VCaP (cell line): ENCODE results near the gene SPINK9.
A peak's percentile ranks its signal among the peaks of the same experiment; 100 is the strongest.

ENCODE experiments used
- H3K27ac ChIP-seq: fragments of 450-650 bp; 2 replicates; pipeline ENCODE4 v1.5.1; 2017
- CTCF ChIP-seq: fragments of 450-650 bp; conservative IDR thresholded peaks from 2 replicates; pipeline ENCODE4 v1.5.1; 2017; ENCODE audit warnings: mild to moderate bottlenecking, moderate library complexity

Gene SPINK9

GRCh38 chr5:148312153-148312552 lies 23.2 kb upstream of the SPINK9 start, which contains the start of gene SPINK7:
SPINK7 (plus strand) TSS chr5:148312423; CDS start chr5:148312484, 61 bp downstream.
- H3K27ac ChIP-seq: no peak within 1 kb of the TSS
- no peak for TF ChIP-seq CTCF

GRCh38 chr5:148314187-148314586 lies 21.2 kb upstream of the SPINK9 start:
- no peak overlapping the region for H3K27ac ChIP-seq
- peak; percentile 16; the same call in 1 of the 2 replicates for TF ChIP-seq CTCF

DNA sequence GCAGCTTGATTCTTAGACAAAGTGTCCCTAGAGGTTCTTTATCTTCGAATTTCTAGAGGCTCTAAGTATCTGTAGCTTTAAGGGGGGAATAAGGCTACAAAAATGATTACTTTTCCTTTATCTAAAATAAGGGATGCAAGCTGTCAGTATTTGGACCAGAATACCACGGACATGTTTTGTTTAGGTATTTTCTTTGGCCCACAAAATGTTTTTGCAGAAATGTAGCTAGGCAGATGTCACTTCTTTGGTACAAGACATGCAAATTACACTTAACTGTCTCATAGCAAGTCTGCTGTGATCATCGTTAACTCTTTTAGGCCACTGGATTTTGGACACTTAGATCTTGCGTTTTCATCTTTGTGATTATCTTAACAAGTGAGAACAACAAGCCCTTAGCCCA lies 20.6 kb upstream of the SPINK9 start:
- no peak overlapping the region for H3K27ac ChIP-seq
- TF ChIP-seq CTCF: no peak

- H3K27ac ChIP-seq: peak overlapping the region; percentile 69
These were observed 15.1 kb upstream of the SPINK9 start for GRCh38 chr5:148320011-148320963.

DNA sequence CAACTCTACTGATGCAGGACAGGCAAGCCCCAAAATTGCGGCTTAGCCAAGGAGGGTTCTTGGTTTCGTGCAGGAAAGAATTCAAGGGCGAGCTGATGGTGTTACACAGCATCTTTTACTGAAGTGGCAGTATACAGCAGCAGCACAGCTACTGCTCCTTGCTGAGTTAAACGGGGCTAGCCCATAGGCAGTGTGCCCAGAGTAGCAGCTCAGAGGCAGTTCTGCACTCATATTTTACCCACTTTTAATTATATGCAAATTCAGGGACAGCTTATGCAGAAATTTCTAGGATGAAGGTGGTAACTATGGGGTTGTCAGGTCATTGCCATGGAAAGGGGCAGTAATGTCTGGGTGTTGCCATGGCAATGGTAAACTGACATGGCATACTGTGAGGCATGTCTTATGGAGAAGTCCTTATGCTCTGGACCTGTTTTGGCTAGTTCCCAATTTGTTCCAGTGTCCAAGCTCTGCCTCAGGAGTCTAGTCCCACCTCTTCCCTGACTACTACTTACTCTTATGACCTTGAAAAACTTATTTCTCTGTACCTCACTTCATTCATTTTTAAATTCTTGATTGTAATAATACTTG lies 2.0 kb upstream of the SPINK9 start:
- no peak for TF ChIP-seq CTCF
- H3K27ac ChIP-seq: no peak overlapping the region

DNA sequence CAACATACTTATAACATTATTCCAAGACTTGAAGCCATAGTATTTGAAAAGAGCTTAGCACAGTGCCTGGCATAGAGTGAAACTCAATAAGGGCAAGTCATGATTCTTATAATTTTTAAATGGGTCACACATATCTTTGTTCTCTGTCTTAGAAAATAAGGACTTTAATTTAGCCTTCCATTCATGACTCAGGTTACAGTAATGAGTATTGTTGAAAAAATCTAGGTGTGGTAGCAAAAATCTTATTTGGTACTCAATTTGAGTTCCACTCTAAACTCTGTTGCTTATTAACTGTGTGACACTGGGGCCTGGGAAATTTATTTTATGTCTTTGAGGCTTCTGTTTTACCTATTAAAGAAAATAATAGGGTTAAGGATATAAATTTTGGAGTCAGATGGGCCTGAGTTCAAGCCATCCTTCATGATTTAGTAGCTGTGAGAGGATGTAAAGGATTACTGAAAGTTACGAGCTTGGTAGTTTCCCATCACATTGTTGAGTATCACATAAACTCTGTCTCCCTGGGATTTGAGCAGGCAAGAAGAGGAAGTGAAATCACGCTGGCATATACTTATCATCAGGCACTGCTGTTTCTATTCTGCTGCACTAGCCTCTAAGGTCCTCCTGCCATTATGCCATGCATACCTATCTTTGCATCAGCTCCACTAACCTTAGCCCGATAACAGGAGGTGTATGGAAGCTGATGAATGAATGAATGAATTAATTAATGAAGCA lies 1.5 kb downstream of the SPINK9 start:
- H3K27ac ChIP-seq: no peak overlapping the region
- no peak for TF ChIP-seq CTCF

DNA sequence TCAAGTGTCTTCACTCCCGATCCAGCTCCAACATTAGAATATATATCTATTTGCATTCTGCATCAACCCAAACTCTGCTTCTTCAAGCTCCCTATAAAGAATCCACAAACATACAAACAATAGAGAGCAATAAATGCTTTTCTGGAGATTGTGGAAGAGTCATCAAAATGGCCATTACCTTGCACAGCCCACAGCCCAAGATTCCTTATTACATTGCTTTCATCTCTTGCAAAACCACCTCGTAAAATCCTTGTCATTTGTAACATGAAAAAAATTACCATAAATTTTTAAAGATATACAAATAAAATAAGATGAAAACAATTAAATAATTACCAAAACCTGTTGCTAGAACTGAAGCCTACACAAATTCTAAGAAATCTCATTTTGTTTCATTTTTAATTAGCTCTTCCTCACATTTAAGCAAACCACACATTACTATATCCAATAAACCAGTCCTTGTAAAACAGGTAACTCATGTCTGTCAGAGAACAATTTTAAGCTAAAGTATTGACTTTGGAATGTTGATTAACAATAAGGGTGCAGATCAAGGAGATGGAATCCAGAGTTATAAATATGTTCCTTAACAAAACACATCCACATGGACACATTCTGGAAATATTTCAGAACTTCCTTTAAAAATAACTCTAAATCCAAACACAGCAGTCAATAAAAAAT lies 7.1 kb downstream of the SPINK9 start:
- TF ChIP-seq CTCF: no peak
- H3K27ac ChIP-seq: peak overlapping the region; percentile 39
